Hepatocyte (in vitro differentiated cells): ENCODE results near the gene KSR2. TPM values are rescaled to one million over a fixed set of nuclear protein-coding genes. Genes with fewer than 3 reads are reported as not detected.

Source experiments
- DNase-seq: peaks from one replicate; pipeline ENCODE4 v3.0.0-alpha.2; 2016; ENCODE audit warnings: low spot score
- H2AFZ ChIP-seq: fragments of 200-600 bp; sonication (generic); 2 replicates; pipeline ENCODE4 v1.6.0; 2016; ENCODE audit warnings: antibody characterized with exemption, mild to moderate bottlenecking
- H3K27ac ChIP-seq: fragments of 200-600 bp; sonication (generic); 2 replicates; pipeline ENCODE4 v1.5.1; 2016; ENCODE audit warnings: mild to moderate bottlenecking
- H3K27me3 ChIP-seq: fragments of 200-600 bp; sonication (generic); 2 replicates; pipeline ENCODE4 v1.6.1; 2016
- H3K36me3 ChIP-seq: fragments of 200-600 bp; sonication (generic); replicated peaks from 2 replicates; pipeline ENCODE4 v1.5.1; 2016; ENCODE audit warnings: low read depth; ENCODE audit not compliant: insufficient read depth
- H3K4me1 ChIP-seq: fragments of 200-600 bp; sonication (generic); 2 replicates; pipeline ENCODE4 v1.5.1; 2016; ENCODE audit warnings: mild to moderate bottlenecking, moderate library complexity; ENCODE audit not compliant: insufficient read depth
- H3K4me2 ChIP-seq: fragments of 200-600 bp; sonication (generic); 2 replicates; pipeline ENCODE4 v1.6.0; 2016
- H3K4me3 ChIP-seq: fragments of 200-600 bp; sonication (generic); 2 replicates; pipeline ENCODE4 v1.5.1; 2016; ENCODE audit warnings: mild to moderate bottlenecking
- H3K79me2 ChIP-seq: fragments of 200-600 bp; sonication (generic); 2 replicates; pipeline ENCODE4 v1.6.0; 2017; ENCODE audit warnings: mild to moderate bottlenecking
- H3K9me2 ChIP-seq: fragments of 200-600 bp; sonication (generic); replicated peaks from 2 replicates; pipeline ENCODE4 v1.6.0; 2017; ENCODE audit warnings: mild to moderate bottlenecking; ENCODE audit not compliant: insufficient read depth
- H3K9me3 ChIP-seq: fragments of 200-600 bp; sonication (generic); 2 replicates; pipeline ENCODE4 v1.5.1; 2016; ENCODE audit warnings: low read depth, mild to moderate bottlenecking
- H4K20me1 ChIP-seq: fragments of 200-600 bp; sonication (generic); 2 replicates; pipeline ENCODE4 v1.6.0; 2016; ENCODE audit warnings: mild to moderate bottlenecking; ENCODE audit not compliant: insufficient read depth, poor library complexity, severe bottlenecking
- EZH2 ChIP-seq: fragments of 200-600 bp; sonication (generic); IDR thresholded peaks from 2 replicates; pipeline ENCODE4 v1.6.1; 2016; ENCODE audit warnings: antibody characterized with exemption, mild to moderate bottlenecking, borderline replicate concordance
- EZH2phosphoT487 ChIP-seq: fragments of 200-600 bp; sonication (generic); IDR thresholded peaks from one replicate; pipeline ENCODE4 v1.6.1; 2018; ENCODE audit warnings: antibody characterized with exemption, mild to moderate bottlenecking, low read depth, moderate library complexity; ENCODE audit not compliant: unreplicated experiment, severe bottlenecking
- WGBS: methylation state at CpG from one replicate; pipeline ENCODE4 v1.1.6; 2016; ENCODE audit warnings: low lambda C conversion rate; ENCODE audit errors: missing lambda C conversion rate; 5-methylcytosine and 5-hydroxymethylcytosine counted together
- polyA plus RNA-seq: library from polyadenylated mRNA; unstranded; fragments of >200 nt; fragmentation: Nextera tagmentation; extraction: Ambion mirVana; gene quantifications from 2 replicates; pipeline ENCODE4 v1.2.1, GENCODE V29; 2016
- total RNA-seq: library from RNA; depleted of rRNA; stranded (reverse); fragments of >200 nt; gene quantifications from 2 replicates; pipeline ENCODE4 v1.2.3, GENCODE V29; 2014
- TF ChIP-seq, protein P1 (sequence below): fragments of 200-600 bp; sonication (generic); IDR thresholded peaks from 2 replicates; pipeline ENCODE4 v1.5.1; 2016; ENCODE audit warnings: antibody characterized with exemption, mild to moderate bottlenecking; ENCODE audit not compliant: poor library complexity

The KSR2 gene
- total and polyA plus RNA-seq, 2 experiments from 2014 or later = 0.37 to 0.46 TPM

DNA sequence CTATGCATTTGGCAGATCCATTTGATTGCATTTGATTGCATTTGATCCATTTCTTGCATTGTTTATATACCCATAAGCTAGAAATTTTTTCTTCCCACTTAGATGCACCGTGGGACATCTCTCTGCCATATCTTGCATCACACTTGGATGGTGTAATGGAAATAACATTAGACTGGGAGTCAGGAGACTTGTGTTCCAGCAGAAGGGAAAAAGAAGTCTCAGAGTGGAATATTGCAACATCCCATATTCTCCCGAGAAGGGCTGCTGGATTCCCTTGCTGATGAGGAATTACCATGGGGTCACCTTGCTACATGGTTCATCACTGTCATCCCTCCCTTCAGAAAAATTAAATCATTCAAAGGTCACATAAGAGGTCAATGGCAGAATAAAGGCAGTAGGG is 78.1 kb downstream of the KSR2 start:
- Histone ChIP-seq H3K36me3 (no peaks in the 10 kb centered on the region), H3K27me3 (no peaks in the 10 kb centered on the region), H3K9me2 (no peaks in the 10 kb centered on the region), H3K27ac (no peak overlapping the region), H3K4me1 (no peaks in the 10 kb centered on the region), H3K9me3 (no peaks in the 10 kb centered on the region), H3K4me2 (no peak overlapping the region), H2AFZ (no peak overlapping the region), H3K79me2 (no peaks in the 10 kb centered on the region), H4K20me1 (no peaks in the 10 kb centered on the region), H3K4me3 (no peak overlapping the region)
- WGBS = 70% methylated on average over 2 of the region's 2 CpGs
- DNase-seq = no peak
- no peak for TF ChIP-seq EZH2
- TF ChIP-seq, protein P1, sequence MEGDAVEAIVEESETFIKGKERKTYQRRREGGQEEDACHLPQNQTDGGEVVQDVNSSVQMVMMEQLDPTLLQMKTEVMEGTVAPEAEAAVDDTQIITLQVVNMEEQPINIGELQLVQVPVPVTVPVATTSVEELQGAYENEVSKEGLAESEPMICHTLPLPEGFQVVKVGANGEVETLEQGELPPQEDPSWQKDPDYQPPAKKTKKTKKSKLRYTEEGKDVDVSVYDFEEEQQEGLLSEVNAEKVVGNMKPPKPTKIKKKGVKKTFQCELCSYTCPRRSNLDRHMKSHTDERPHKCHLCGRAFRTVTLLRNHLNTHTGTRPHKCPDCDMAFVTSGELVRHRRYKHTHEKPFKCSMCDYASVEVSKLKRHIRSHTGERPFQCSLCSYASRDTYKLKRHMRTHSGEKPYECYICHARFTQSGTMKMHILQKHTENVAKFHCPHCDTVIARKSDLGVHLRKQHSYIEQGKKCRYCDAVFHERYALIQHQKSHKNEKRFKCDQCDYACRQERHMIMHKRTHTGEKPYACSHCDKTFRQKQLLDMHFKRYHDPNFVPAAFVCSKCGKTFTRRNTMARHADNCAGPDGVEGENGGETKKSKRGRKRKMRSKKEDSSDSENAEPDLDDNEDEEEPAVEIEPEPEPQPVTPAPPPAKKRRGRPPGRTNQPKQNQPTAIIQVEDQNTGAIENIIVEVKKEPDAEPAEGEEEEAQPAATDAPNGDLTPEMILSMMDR = no peak
- TF ChIP-seq EZH2phosphoT487 = no peak

DNA sequence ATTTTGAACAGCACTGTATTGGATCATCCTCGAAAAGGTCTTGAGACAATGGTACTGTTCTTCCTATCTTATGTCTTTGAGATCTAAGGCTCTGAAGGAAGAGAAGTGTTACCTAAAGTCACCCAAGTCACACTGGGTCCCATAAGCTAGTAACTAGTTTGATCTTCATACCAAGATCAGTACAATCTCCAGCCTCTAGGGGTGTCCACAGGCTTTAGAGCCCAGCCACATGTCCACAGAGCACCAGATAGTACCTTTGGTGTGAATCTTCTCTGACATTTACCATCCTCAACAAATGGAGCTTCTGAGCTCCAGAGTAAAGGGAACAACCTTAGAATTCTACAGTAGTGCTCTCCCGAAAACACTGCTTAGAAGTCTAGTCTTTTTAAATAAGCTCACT is 78.7 kb downstream of the KSR2 start:
- no peaks in the 10 kb centered on the region for H3K27me3 ChIP-seq
- H3K27ac ChIP-seq = no peak overlapping the region
- no peak overlapping the region for H3K4me2 ChIP-seq
- DNase-seq = no peak
- no peaks in the 10 kb centered on the region for H4K20me1 ChIP-seq
- H3K36me3 ChIP-seq = no peaks in the 10 kb centered on the region
- H3K9me2 ChIP-seq = no peaks in the 10 kb centered on the region
- no peaks in the 10 kb centered on the region for H3K4me1 ChIP-seq
- H3K79me2 ChIP-seq = no peaks in the 10 kb centered on the region
- no peak overlapping the region for H3K4me3 ChIP-seq
- no peak overlapping the region for H2AFZ ChIP-seq
- WGBS = 85% methylated on average over 2 of the region's 2 CpGs
- TF ChIP-seq EZH2phosphoT487 (no peak), EZH2 (no peak)
- TF ChIP-seq, protein P1 = no peak
- no peaks in the 10 kb centered on the region for H3K9me3 ChIP-seq

DNA sequence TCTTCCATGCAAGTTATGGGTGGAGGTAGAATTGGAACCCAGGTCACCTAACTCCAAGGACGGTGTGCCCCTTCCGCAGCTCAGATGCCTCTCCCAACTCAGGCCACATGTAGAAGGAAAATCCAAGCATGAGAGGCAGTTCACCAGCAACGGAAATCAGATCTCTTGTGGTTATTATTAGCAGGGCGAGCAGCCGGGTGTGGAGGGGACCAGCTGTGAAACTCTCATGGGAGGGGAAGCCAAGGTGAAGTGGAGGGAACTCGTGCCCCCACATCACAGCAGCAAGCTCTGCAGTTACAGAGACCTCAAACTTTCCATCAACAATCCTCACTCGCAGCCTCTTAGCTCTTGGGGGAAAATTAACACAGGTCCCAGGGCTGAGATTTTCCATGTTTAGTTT is 79.7 kb downstream of the KSR2 start:
- Histone ChIP-seq H3K27me3 (no peaks in the 10 kb centered on the region), H4K20me1 (no peaks in the 10 kb centered on the region), H3K36me3 (no peaks in the 10 kb centered on the region), H3K79me2 (no peaks in the 10 kb centered on the region), H3K4me2 (no peak overlapping the region), H3K27ac (no peak overlapping the region), H3K9me3 (no peaks in the 10 kb centered on the region), H3K4me3 (no peak overlapping the region), H3K4me1 (no peaks in the 10 kb centered on the region), H3K9me2 (no peaks in the 10 kb centered on the region), H2AFZ (no peak overlapping the region)
- DNase-seq = no peak
- TF ChIP-seq EZH2phosphoT487 (no peak), EZH2 (no peak)
- TF ChIP-seq, protein P1 = no peak
- WGBS = 87% methylated on average over 7 of the region's 7 CpGs

DNA sequence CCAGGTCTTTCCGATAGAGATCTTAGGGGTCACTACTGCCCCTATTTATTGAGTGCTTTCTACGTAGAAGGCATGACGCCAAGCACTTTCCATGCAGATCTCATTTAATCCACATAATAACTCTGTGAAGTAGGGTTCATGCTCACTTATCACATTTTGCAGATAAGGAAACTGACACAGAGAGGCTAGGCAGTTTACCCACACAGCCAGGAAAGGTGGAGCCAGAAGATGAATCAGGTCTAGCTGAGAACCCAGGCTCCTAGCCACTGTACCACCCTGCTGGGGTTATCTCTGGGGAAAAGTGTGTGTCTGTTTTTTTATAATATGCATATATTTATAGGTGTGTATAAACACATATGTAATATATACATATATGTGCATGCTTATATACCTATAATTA is 83.6 kb downstream of the KSR2 start:
- WGBS = 78% methylated on average over 3 of the region's 3 CpGs
- TF ChIP-seq EZH2 (no peak), EZH2phosphoT487 (no peak)
- TF ChIP-seq, protein P1 = no peak
- Histone ChIP-seq H3K4me1 (no peaks in the 10 kb centered on the region), H4K20me1 (no peaks in the 10 kb centered on the region), H3K36me3 (no peaks in the 10 kb centered on the region), H3K4me2 (no peak overlapping the region), H3K27me3 (no peaks in the 10 kb centered on the region), H3K9me2 (no peaks in the 10 kb centered on the region), H2AFZ (no peak overlapping the region), H3K4me3 (no peak overlapping the region), H3K79me2 (no peaks in the 10 kb centered on the region), H3K27ac (no peak overlapping the region), H3K9me3 (no peaks in the 10 kb centered on the region)
- DNase-seq = no peak
